Astrocyte (in vitro differentiated cells and primary cell): Measurements from ENCODE around the gene ZNF772.
"Not testable (repeated sequence)": the region's sequence is repeated elsewhere in the genome, so short reads cannot be mapped to it uniquely, and the experiment has no call there.

Experiments
- EZH2 ChIP-seq: IDR thresholded peaks from 2 replicates; pipeline ENCODE4 v1.6.1; 2012; ENCODE audit warnings: mild to moderate bottlenecking, low read length, inconsistent platforms; ENCODE audit not compliant: insufficient read depth
- TF ChIP-seq, protein P1 (sequence below): IDR thresholded peaks from 2 replicates; pipeline ENCODE4 v1.5.1; 2011; ENCODE audit warnings: low read depth, mild to moderate bottlenecking, inconsistent platforms, low read length, moderate library complexity; ENCODE audit not compliant: insufficient read depth

DNA sequence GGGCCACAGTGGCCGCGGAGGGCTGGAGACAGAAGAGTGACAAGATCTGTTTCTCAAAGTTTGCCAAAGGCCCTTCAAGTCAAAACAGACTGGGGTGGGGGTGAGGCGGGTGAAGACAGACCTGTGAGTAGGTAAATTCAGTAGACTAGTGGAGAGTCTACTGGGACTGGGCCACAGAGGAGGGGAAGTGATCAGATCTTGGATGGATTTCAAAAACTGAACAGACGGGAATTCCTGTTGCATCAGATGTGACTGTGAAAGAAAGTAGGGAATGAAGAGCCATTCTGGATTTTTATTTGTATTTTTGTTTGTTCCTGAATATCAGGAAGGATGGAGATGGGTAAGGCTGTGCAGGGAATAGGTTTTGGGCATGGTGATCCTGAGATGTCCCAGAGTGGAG is 23.0 kb upstream of the ZNF772 start:
- TF ChIP-seq EZH2: not testable (repeated sequence)
- TF ChIP-seq, protein P1, sequence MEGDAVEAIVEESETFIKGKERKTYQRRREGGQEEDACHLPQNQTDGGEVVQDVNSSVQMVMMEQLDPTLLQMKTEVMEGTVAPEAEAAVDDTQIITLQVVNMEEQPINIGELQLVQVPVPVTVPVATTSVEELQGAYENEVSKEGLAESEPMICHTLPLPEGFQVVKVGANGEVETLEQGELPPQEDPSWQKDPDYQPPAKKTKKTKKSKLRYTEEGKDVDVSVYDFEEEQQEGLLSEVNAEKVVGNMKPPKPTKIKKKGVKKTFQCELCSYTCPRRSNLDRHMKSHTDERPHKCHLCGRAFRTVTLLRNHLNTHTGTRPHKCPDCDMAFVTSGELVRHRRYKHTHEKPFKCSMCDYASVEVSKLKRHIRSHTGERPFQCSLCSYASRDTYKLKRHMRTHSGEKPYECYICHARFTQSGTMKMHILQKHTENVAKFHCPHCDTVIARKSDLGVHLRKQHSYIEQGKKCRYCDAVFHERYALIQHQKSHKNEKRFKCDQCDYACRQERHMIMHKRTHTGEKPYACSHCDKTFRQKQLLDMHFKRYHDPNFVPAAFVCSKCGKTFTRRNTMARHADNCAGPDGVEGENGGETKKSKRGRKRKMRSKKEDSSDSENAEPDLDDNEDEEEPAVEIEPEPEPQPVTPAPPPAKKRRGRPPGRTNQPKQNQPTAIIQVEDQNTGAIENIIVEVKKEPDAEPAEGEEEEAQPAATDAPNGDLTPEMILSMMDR: not testable (repeated sequence)
